GM23338 (cell line): ENCODE data around the gene MGLL. TPM values are rescaled to one million over a fixed set of nuclear protein-coding genes. Genes with fewer than 3 reads are reported as not detected.

Experiments
- ATAC-seq: fragments of 200-7000 bp; cut with Tn5 transposase; 3 replicates; pipeline ENCODE4 v1.9.1; 2020
- DNase-seq: peaks from one replicate; pipeline ENCODE4 v3.0.0-alpha.2; 2015; ENCODE audit warnings: low spot score
- H2AFZ ChIP-seq: fragments of 200-600 bp; sonication (generic); 2 replicates; pipeline ENCODE4 v1.8.0; 2016; ENCODE audit warnings: antibody characterized with exemption, mild to moderate bottlenecking, moderate library complexity
- H3F3A ChIP-seq: fragments of 200-600 bp; sonication (generic); replicated peaks from 2 replicates; pipeline ENCODE4 v1.8.0; 2017; ENCODE audit warnings: antibody characterized with exemption, mixed run types, low read depth
- H3K27ac ChIP-seq: fragments of 200-600 bp; sonication (generic); 2 replicates; pipeline ENCODE4 v1.6.1; 2016; ENCODE audit warnings: low read depth
- H3K27me3 ChIP-seq: fragments of 200-600 bp; sonication (generic); 2 replicates; pipeline ENCODE4 v1.8.0; 2016; ENCODE audit warnings: mild to moderate bottlenecking, mixed run types, moderate library complexity; ENCODE audit not compliant: insufficient read depth
- H3K36me3 ChIP-seq: fragments of 200-600 bp; sonication (generic); 2 replicates; pipeline ENCODE4 v1.8.0; 2016; ENCODE audit warnings: mild to moderate bottlenecking; ENCODE audit not compliant: insufficient read depth
- H3K4me1 ChIP-seq: fragments of 200-600 bp; sonication (generic); 2 replicates; pipeline ENCODE4 v1.8.0; 2016; ENCODE audit warnings: mild to moderate bottlenecking, moderate library complexity; ENCODE audit not compliant: insufficient read depth
- H3K4me2 ChIP-seq: fragments of 200-600 bp; sonication (generic); 2 replicates; pipeline ENCODE4 v1.7.1; 2017; ENCODE audit warnings: mixed run types
- H3K4me3 ChIP-seq: fragments of 200-600 bp; sonication (generic); 2 replicates; pipeline ENCODE4 v1.6.1; 2016; ENCODE audit warnings: mixed run types
- H3K79me2 ChIP-seq: fragments of 200-600 bp; sonication (generic); replicated peaks from 2 replicates; pipeline ENCODE4 v1.8.0; 2017; ENCODE audit warnings: mild to moderate bottlenecking; ENCODE audit not compliant: insufficient read depth
- H3K9me2 ChIP-seq: fragments of 200-600 bp; sonication (generic); 2 replicates; pipeline ENCODE4 v1.8.0; 2017; ENCODE audit not compliant: insufficient read depth
- H4K20me1 ChIP-seq: fragments of 200-600 bp; sonication (generic); replicated peaks from 2 replicates; pipeline ENCODE4 v1.8.0; 2017; ENCODE audit warnings: mild to moderate bottlenecking; ENCODE audit not compliant: insufficient read depth
- H3K27ac Mint-ChIP-seq: 2 replicates; pipeline ENCODE4 v1.8.0; 2020; ENCODE audit warnings: inconsistent platforms, mild to moderate bottlenecking, moderate library complexity, mixed read lengths
- H3K27me3 Mint-ChIP-seq: 3 replicates; pipeline ENCODE4 v1.8.0; 2022; ENCODE audit warnings: low read depth, mild to moderate bottlenecking, moderate library complexity, mixed read lengths, inconsistent platforms; ENCODE audit not compliant: insufficient read depth, poor library complexity
- H3K36me3 Mint-ChIP-seq: 3 replicates; pipeline ENCODE4 v1.8.0; 2021; ENCODE audit warnings: low read depth, mild to moderate bottlenecking, inconsistent platforms, moderate library complexity, mixed read lengths
- H3K4me1 Mint-ChIP-seq: 3 replicates; pipeline ENCODE4 v1.8.0; 2020; ENCODE audit warnings: mild to moderate bottlenecking, inconsistent platforms, mixed read lengths
- H3K4me3 Mint-ChIP-seq: 3 replicates; pipeline ENCODE4 v1.8.0; 2021; ENCODE audit warnings: moderate library complexity, mild to moderate bottlenecking, inconsistent platforms, mixed read lengths
- H3K9me3 Mint-ChIP-seq: 3 replicates; pipeline ENCODE4 v1.8.0; 2020; ENCODE audit warnings: moderate library complexity, mild to moderate bottlenecking, inconsistent platforms, mixed read lengths
- CREB1 ChIP-seq: fragments of 250-450 bp; sonication (Bioruptor Pico); IDR thresholded peaks from 2 replicates; pipeline ENCODE4 v1.5.0; 2020; ENCODE audit warnings: low read depth, mild to moderate bottlenecking, moderate library complexity
- EZH2 ChIP-seq: fragments of 200-600 bp; sonication (generic); IDR thresholded peaks from one replicate; pipeline ENCODE4 v1.8.0; 2017; ENCODE audit warnings: antibody characterized with exemption, mild to moderate bottlenecking, low read depth; ENCODE audit not compliant: unreplicated experiment
- NANOG ChIP-seq: IDR thresholded peaks from 2 replicates; pipeline ENCODE4 v1.6.1; 2016; ENCODE audit warnings: antibody characterized with exemption, borderline replicate concordance
- POLR2AphosphoS5 ChIP-seq: IDR thresholded peaks from 2 replicates; pipeline ENCODE4 v1.6.1; 2016; ENCODE audit warnings: antibody characterized with exemption, low read depth
- ZNF114 ChIP-seq: fragments of 250-450 bp; sonication (Bioruptor Pico); IDR thresholded peaks from 2 replicates; pipeline ENCODE4 v1.5.0; 2020; ENCODE audit warnings: mild to moderate bottlenecking, moderate library complexity
- polyA plus RNA-seq: library from polyadenylated mRNA; unstranded; fragments of >200 nt; fragmentation: Nextera tagmentation; extraction: Ambion mirVana; gene quantifications from 2 replicates; pipeline ENCODE4 v1.2.1, GENCODE V29; 2016
- total RNA-seq: library from RNA; depleted of rRNA; stranded (reverse); fragments of >200 nt; shearing (Covaris generic); gene quantifications from 2 replicates; pipeline ENCODE4 v1.2.3, GENCODE V29; 2014
- TF ChIP-seq, protein P1 (sequence below): fragments of 250-450 bp; sonication (Bioruptor Pico); IDR thresholded peaks from 2 replicates; pipeline ENCODE4 v1.5.0; 2020; ENCODE audit warnings: mild to moderate bottlenecking, moderate library complexity
- TF ChIP-seq, protein P2 (sequence below), 2 experiments: fragments of 200-600 bp in 1 of 2; sonication (generic) in 1 of 2; conservative IDR thresholded peaks; 2 replicates each; pipeline versions ENCODE4 v1.5.1 to v1.6.1; 2016 to 2017; ENCODE audit warnings: antibody characterized with exemption in 2 of 2, low read depth in 2 of 2, mild to moderate bottlenecking in 2 of 2, moderate library complexity in 1 of 2
- TF ChIP-seq, protein P3 (sequence below): IDR thresholded peaks from 2 replicates; pipeline ENCODE4 v1.6.1; 2016; ENCODE audit warnings: antibody characterized with exemption
- TF ChIP-seq, protein P4 (sequence below): IDR thresholded peaks from one replicate; pipeline ENCODE4 v1.6.1; 2018; ENCODE audit warnings: antibody characterized with exemption; ENCODE audit not compliant: unreplicated experiment

The MGLL gene
- total and polyA plus RNA-seq, 2 experiments from 2014 or later: 0.71 to 0.83 TPM

DNA sequence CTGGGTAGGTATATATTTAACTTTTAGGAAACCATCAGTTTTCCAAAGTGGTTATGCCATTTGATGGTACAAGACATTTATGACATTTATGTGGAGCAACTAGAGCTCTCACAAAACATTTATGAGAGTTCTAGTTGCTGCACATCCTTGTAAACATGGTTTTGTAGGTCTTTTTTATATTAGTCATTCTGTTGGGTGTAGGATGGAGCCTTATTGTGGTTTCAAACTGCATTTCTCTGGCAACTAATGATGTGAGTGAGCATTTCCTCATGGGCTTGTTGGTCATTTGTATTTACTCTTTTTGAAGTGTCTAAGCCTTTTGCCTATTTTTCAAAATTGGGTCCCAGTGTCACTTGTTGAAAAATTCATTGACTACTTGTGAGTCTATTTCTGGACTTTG is 45.7 kb upstream of the MGLL start (continued):
- TF ChIP-seq, protein P1, sequence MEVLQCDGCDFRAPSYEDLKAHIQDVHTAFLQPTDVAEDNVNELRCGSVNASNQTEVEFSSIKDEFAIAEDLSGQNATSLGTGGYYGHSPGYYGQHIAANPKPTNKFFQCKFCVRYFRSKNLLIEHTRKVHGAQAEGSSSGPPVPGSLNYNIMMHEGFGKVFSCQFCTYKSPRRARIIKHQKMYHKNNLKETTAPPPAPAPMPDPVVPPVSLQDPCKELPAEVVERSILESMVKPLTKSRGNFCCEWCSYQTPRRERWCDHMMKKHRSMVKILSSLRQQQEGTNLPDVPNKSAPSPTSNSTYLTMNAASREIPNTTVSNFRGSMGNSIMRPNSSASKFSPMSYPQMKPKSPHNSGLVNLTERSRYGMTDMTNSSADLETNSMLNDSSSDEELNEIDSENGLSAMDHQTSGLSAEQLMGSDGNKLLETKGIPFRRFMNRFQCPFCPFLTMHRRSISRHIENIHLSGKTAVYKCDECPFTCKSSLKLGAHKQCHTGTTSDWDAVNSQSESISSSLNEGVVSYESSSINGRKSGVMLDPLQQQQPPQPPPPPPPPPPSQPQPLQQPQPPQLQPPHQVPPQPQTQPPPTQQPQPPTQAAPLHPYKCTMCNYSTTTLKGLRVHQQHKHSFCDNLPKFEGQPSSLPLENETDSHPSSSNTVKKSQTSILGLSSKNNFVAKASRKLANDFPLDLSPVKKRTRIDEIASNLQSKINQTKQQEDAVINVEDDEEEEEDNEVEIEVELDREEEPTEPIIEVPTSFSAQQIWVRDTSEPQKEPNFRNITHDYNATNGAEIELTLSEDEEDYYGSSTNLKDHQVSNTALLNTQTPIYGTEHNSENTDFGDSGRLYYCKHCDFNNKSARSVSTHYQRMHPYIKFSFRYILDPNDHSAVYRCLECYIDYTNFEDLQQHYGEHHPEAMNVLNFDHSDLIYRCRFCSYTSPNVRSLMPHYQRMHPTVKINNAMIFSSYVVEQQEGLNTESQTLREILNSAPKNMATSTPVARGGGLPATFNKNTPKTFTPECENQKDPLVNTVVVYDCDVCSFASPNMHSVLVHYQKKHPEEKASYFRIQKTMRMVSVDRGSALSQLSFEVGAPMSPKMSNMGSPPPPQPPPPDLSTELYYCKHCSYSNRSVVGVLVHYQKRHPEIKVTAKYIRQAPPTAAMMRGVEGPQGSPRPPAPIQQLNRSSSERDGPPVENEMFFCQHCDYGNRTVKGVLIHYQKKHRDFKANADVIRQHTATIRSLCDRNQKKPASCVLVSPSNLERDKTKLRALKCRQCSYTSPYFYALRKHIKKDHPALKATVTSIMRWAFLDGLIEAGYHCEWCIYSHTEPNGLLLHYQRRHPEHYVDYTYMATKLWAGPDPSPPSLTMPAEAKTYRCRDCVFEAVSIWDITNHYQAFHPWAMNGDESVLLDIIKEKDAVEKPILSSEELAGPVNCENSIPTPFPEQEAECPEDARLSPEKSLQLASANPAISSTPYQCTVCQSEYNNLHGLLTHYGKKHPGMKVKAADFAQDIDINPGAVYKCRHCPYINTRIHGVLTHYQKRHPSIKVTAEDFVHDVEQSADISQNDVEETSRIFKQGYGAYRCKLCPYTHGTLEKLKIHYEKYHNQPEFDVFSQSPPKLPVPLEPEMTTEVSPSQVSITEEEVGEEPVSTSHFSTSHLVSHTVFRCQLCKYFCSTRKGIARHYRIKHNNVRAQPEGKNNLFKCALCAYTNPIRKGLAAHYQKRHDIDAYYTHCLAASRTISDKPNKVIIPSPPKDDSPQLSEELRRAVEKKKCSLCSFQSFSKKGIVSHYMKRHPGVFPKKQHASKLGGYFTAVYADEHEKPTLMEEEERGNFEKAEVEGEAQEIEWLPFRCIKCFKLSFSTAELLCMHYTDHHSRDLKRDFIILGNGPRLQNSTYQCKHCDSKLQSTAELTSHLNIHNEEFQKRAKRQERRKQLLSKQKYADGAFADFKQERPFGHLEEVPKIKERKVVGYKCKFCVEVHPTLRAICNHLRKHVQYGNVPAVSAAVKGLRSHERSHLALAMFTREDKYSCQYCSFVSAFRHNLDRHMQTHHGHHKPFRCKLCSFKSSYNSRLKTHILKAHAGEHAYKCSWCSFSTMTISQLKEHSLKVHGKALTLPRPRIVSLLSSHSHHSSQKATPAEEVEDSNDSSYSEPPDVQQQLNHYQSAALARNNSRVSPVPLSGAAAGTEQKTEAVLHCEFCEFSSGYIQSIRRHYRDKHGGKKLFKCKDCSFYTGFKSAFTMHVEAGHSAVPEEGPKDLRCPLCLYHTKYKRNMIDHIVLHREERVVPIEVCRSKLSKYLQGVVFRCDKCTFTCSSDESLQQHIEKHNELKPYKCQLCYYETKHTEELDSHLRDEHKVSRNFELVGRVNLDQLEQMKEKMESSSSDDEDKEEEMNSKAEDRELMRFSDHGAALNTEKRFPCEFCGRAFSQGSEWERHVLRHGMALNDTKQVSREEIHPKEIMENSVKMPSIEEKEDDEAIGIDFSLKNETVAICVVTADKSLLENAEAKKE: no peak
- TF ChIP-seq POLR2AphosphoS5: no peak
- no peak for TF ChIP-seq CREB1 (CRISPR knock-in tag)
- no peak for TF ChIP-seq ZNF114
- TF ChIP-seq NANOG: no peak
- TF ChIP-seq, protein P2, sequence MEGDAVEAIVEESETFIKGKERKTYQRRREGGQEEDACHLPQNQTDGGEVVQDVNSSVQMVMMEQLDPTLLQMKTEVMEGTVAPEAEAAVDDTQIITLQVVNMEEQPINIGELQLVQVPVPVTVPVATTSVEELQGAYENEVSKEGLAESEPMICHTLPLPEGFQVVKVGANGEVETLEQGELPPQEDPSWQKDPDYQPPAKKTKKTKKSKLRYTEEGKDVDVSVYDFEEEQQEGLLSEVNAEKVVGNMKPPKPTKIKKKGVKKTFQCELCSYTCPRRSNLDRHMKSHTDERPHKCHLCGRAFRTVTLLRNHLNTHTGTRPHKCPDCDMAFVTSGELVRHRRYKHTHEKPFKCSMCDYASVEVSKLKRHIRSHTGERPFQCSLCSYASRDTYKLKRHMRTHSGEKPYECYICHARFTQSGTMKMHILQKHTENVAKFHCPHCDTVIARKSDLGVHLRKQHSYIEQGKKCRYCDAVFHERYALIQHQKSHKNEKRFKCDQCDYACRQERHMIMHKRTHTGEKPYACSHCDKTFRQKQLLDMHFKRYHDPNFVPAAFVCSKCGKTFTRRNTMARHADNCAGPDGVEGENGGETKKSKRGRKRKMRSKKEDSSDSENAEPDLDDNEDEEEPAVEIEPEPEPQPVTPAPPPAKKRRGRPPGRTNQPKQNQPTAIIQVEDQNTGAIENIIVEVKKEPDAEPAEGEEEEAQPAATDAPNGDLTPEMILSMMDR (conservative IDR thresholded peaks at IDR 0.05; ENCODE audit: low read depth in 2 of 2): no peak
- TF ChIP-seq, protein P3, sequence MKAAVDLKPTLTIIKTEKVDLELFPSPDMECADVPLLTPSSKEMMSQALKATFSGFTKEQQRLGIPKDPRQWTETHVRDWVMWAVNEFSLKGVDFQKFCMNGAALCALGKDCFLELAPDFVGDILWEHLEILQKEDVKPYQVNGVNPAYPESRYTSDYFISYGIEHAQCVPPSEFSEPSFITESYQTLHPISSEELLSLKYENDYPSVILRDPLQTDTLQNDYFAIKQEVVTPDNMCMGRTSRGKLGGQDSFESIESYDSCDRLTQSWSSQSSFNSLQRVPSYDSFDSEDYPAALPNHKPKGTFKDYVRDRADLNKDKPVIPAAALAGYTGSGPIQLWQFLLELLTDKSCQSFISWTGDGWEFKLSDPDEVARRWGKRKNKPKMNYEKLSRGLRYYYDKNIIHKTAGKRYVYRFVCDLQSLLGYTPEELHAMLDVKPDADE: no peak

DNA sequence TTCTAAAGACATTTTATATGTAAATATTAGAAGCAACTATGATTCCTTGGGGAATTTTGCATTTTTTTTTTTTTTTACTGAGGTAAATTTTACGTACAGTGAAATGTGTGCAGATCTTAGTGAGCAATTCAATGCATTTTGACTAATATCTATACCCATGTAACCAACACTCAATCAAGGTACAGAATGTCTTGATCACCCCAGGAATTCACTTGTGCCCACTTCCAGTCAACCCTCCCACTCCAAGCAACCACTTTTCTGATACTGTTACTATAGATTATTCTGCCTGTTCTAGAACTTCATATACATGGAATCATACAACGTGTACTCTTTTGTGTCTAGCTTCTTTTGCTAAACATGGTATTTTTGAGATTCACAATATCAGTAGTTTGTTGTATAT is 45.1 kb upstream of the MGLL start:
- H3K36me3 Mint-ChIP-seq: no peaks in the 10 kb centered on the region
- no peaks in the 10 kb centered on the region; the same call in 1 of the 2 replicates for H3K4me1 ChIP-seq
- no peaks in the 10 kb centered on the region; the same call in 2 of the 3 replicates for H3K4me1 Mint-ChIP-seq
- H4K20me1 ChIP-seq: no peaks in the 10 kb centered on the region
- H3K27ac ChIP-seq: no peak overlapping the region
- ATAC-seq (no peak), DNase-seq (no peak)
- H3F3A ChIP-seq: no peaks in the 10 kb centered on the region
- no peaks in the 10 kb centered on the region for H3K27me3 Mint-ChIP-seq
- TF ChIP-seq, protein P4, sequence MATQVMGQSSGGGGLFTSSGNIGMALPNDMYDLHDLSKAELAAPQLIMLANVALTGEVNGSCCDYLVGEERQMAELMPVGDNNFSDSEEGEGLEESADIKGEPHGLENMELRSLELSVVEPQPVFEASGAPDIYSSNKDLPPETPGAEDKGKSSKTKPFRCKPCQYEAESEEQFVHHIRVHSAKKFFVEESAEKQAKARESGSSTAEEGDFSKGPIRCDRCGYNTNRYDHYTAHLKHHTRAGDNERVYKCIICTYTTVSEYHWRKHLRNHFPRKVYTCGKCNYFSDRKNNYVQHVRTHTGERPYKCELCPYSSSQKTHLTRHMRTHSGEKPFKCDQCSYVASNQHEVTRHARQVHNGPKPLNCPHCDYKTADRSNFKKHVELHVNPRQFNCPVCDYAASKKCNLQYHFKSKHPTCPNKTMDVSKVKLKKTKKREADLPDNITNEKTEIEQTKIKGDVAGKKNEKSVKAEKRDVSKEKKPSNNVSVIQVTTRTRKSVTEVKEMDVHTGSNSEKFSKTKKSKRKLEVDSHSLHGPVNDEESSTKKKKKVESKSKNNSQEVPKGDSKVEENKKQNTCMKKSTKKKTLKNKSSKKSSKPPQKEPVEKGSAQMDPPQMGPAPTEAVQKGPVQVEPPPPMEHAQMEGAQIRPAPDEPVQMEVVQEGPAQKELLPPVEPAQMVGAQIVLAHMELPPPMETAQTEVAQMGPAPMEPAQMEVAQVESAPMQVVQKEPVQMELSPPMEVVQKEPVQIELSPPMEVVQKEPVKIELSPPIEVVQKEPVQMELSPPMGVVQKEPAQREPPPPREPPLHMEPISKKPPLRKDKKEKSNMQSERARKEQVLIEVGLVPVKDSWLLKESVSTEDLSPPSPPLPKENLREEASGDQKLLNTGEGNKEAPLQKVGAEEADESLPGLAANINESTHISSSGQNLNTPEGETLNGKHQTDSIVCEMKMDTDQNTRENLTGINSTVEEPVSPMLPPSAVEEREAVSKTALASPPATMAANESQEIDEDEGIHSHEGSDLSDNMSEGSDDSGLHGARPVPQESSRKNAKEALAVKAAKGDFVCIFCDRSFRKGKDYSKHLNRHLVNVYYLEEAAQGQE: no peak
- TF ChIP-seq, protein P2 (conservative IDR thresholded peaks at IDR 0.05; ENCODE audit: low read depth in 2 of 2): no peak
- no peak for TF ChIP-seq EZH2
- TF ChIP-seq POLR2AphosphoS5: no peak
- no peak for TF ChIP-seq ZNF114
- H3K4me3 Mint-ChIP-seq: no peak overlapping the region
- H3K27ac Mint-ChIP-seq: no peak overlapping the region
- H3K4me3 ChIP-seq: no peak overlapping the region
- H3K79me2 ChIP-seq: no peaks in the 10 kb centered on the region
- H2AFZ ChIP-seq: no peak overlapping the region
- no peaks in the 10 kb centered on the region for H3K27me3 ChIP-seq
- no peak overlapping the region for H3K4me2 ChIP-seq
- H3K9me2 ChIP-seq: no peaks in the 10 kb centered on the region
- H3K9me3 Mint-ChIP-seq: no peaks in the 10 kb centered on the region
- H3K36me3 ChIP-seq: no peaks in the 10 kb centered on the region
